Activated T-cell treated with anti-CD3 and anti-CD28 coated beads, Interleukin-2, amount 50 U/mL, for 72 hours (primary cell): ENCODE data around the gene FKBP8. TPM values are rescaled to one million over a fixed set of nuclear protein-coding genes. Genes with fewer than 3 reads are reported as not detected.
A peak's percentile ranks its signal among the peaks of the same experiment; 100 is the strongest.
"Not testable (repeated sequence)": the region's sequence is repeated elsewhere in the genome, so short reads cannot be mapped to it uniquely, and the experiment has no call there.

ENCODE experiments used
- ATAC-seq, 2 donors: fragments of 150-1000 bp; cut with Tn5 transposase; replicated peaks in 1 of 2; 2 replicates each; pipeline ENCODE4 v1.10.0; 2021; ENCODE audit warnings: moderate library complexity in 2 of 2, mild to moderate bottlenecking in 1 of 2
- DNase-seq, 2 donors: peaks; one replicate each; pipeline ENCODE4 v3.0.0; 2021 to 2022; ENCODE audit warnings: mixed read lengths in 1 of 2
- H3K27ac Mint-ChIP-seq: one replicate; pipeline ENCODE4 v1.8.0; 2022; ENCODE audit warnings: mild to moderate bottlenecking, moderate library complexity, mixed read lengths
- H3K27me3 Mint-ChIP-seq: one replicate; pipeline ENCODE4 v1.8.0; 2022; ENCODE audit warnings: low read depth, mixed read lengths
- H3K36me3 Mint-ChIP-seq, 2 donors: one replicate each; pipeline ENCODE4 v1.8.0; 2022; ENCODE audit warnings: mixed read lengths in 2 of 2, mild to moderate bottlenecking in 1 of 2; ENCODE audit not compliant: insufficient read depth in 2 of 2
- H3K4me1 Mint-ChIP-seq: one replicate; pipeline ENCODE4 v1.8.0; 2022; ENCODE audit warnings: low read depth, mixed read lengths
- H3K4me3 Mint-ChIP-seq, 2 donors: one replicate each; pipeline ENCODE4 v1.8.0; 2022; ENCODE audit warnings: mild to moderate bottlenecking in 2 of 2, mixed read lengths in 2 of 2, moderate library complexity in 2 of 2
- H3K9me3 Mint-ChIP-seq, 2 donors: one replicate each; pipeline ENCODE4 v1.8.0; 2022; ENCODE audit warnings: mixed read lengths in 2 of 2
- total RNA-seq, 2 donors: library from RNA; stranded (reverse); gene quantifications; one replicate each; pipeline ENCODE4 v1.2.3, GENCODE V29; 2022

The FKBP8 gene
- total RNA-seq, result 100 to 1,000 TPM; 223 to 239 TPM

- H3K27me3 Mint-ChIP-seq, result no peaks in the 10 kb centered on the region
- peak within 1 kb of the TSS; percentile 91 to 96 for H3K4me3 Mint-ChIP-seq
- no peaks in the 10 kb centered on the region for H3K9me3 Mint-ChIP-seq
- DNase-seq (peak; percentile 96 to 97), ATAC-seq (peak; percentile 94 to 96)
- peaks cover 0 to 8% of the 10 kb centered on the region in 2 donors for H3K36me3 Mint-ChIP-seq
- H3K4me1 Mint-ChIP-seq, result peaks cover 34% of the 10 kb centered on the region
- H3K27ac Mint-ChIP-seq, result peak within 1 kb of the TSS; percentile 95
Measured at GRCh38 chr19:18542941-18543813, at the start of gene FKBP8. Gene FKBP8 (minus strand): TSS chr19:18543573. CDS start chr19:18541970, 1,603 bp downstream.

GRCh38 chr19:18592732-18593131 is 49.4 kb upstream of the FKBP8 start:
- H3K4me3 Mint-ChIP-seq, H3K27me3 Mint-ChIP-seq, H3K36me3 Mint-ChIP-seq, H3K9me3 Mint-ChIP-seq, DNase-seq, H3K27ac Mint-ChIP-seq, ATAC-seq: not testable (repeated sequence)
- H3K4me1 Mint-ChIP-seq, result peaks cover 47% of the 10 kb centered on the region

- no peak overlapping the region for H3K27ac Mint-ChIP-seq
- no peaks in the 10 kb centered on the region for H3K9me3 Mint-ChIP-seq
- H3K4me1 Mint-ChIP-seq, result peaks cover 52% of the 10 kb centered on the region
- DNase-seq (no peak), ATAC-seq (no peak)
- peaks cover 5% of the 10 kb centered on the region for H3K27me3 Mint-ChIP-seq
- H3K4me3 Mint-ChIP-seq, result no peak overlapping the region
- peaks cover 0 to 2% of the 10 kb centered on the region in 2 donors for H3K36me3 Mint-ChIP-seq
Measured at GRCh38 chr19:18591735-18592385, 48.5 kb upstream of the FKBP8 start.

- peaks cover 3% of the 10 kb centered on the region for H3K27me3 Mint-ChIP-seq
- peak overlapping the region; percentile 31 for H3K27ac Mint-ChIP-seq
- ATAC-seq (no peak), DNase-seq (peak in 1 of 2 donors; percentile 42)
- H3K4me3 Mint-ChIP-seq, result peak overlapping the region; percentile 88 to 90
- H3K36me3 Mint-ChIP-seq, result peaks cover 0 to 2% of the 10 kb centered on the region in 2 donors
- no peaks in the 10 kb centered on the region for H3K9me3 Mint-ChIP-seq
- peaks cover 53% of the 10 kb centered on the region for H3K4me1 Mint-ChIP-seq
Measured at GRCh38 chr19:18590273-18591272, 47.2 kb upstream of the FKBP8 start.

- Mint-ChIP-seq H3K27ac (peak overlapping the region; percentile 75), H3K4me1 (peaks cover 50% of the 10 kb centered on the region), H3K4me3 (peak overlapping the region; percentile 88 to 90), H3K27me3 (no peaks in the 10 kb centered on the region), H3K36me3 (peaks cover 0 to 2% of the 10 kb centered on the region in 2 donors), H3K9me3 (no peaks in the 10 kb centered on the region)
- ATAC-seq, result peak; percentile 67
- peak; percentile 82 to 84 for DNase-seq
Measured at GRCh38 chr19:18589380-18590272, 46.3 kb upstream of the FKBP8 start.

- Mint-ChIP-seq H3K36me3 (peaks cover 0 to 2% of the 10 kb centered on the region in 2 donors), H3K9me3 (no peaks in the 10 kb centered on the region), H3K27me3 (no peaks in the 10 kb centered on the region), H3K4me3 (peak within 1 kb of the TSS; percentile 88 to 90), H3K4me1 (peaks cover 53% of the 10 kb centered on the region), H3K27ac (peak within 1 kb of the TSS; percentile 75)
- DNase-seq, result peak; percentile 91
- peak; percentile 88 to 89 for ATAC-seq
Measured at GRCh38 chr19:18588611-18589379, 45.4 kb upstream of the FKBP8 start, which contains the start of gene REX1BD. Gene REX1BD (plus strand): TSS chr19:18588798. CDS start chr19:18588802, 4 bp downstream.

- peak overlapping the region; percentile 88 to 90 for H3K4me3 Mint-ChIP-seq
- peaks cover 0 to 2% of the 10 kb centered on the region in 2 donors for H3K36me3 Mint-ChIP-seq
- no peaks in the 10 kb centered on the region for H3K27me3 Mint-ChIP-seq
- H3K9me3 Mint-ChIP-seq, result no peaks in the 10 kb centered on the region
- DNase-seq, result no peak
- ATAC-seq, result peak in 1 of 2 donors; percentile 10
- H3K27ac Mint-ChIP-seq, result peak overlapping the region; percentile 74
- peaks cover 46% of the 10 kb centered on the region for H3K4me1 Mint-ChIP-seq
Measured at GRCh38 chr19:18587962-18588610, 44.7 kb upstream of the FKBP8 start.

GRCh38 chr19:18587561-18587960 is 44.2 kb upstream of the FKBP8 start:
- peaks cover 46% of the 10 kb centered on the region for H3K4me1 Mint-ChIP-seq
- no peaks in the 10 kb centered on the region for H3K27me3 Mint-ChIP-seq
- ATAC-seq (no peak), DNase-seq (no peak)
- no peaks in the 10 kb centered on the region for H3K9me3 Mint-ChIP-seq
- H3K27ac Mint-ChIP-seq, result peak overlapping the region; percentile 74
- peak overlapping the region; percentile 88 to 90 for H3K4me3 Mint-ChIP-seq
- peaks cover 0 to 2% of the 10 kb centered on the region in 2 donors for H3K36me3 Mint-ChIP-seq

- no peak overlapping the region for H3K4me3 Mint-ChIP-seq
Measured at GRCh38 chr19:18586306-18586705, 42.9 kb upstream of the FKBP8 start.

GRCh38 chr19:18580311-18580710 is 36.9 kb upstream of the FKBP8 start:
- Mint-ChIP-seq H3K4me1 (peaks cover 6% of the 10 kb centered on the region), H3K4me3 (no peak overlapping the region), H3K27ac (no peak overlapping the region), H3K9me3 (no peaks in the 10 kb centered on the region), H3K27me3 (no peaks in the 10 kb centered on the region), H3K36me3 (peaks cover 2 to 10% of the 10 kb centered on the region in 2 donors)
- DNase-seq (no peak), ATAC-seq (peak in 1 of 2 donors; percentile 14)

More at GRCh38 chr19:18586306-18586705, 42.9 kb upstream of the FKBP8 start:
- DNase-seq, result no peak
- no peak for ATAC-seq
- Mint-ChIP-seq H3K9me3 (no peaks in the 10 kb centered on the region), H3K4me1 (peaks cover 46% of the 10 kb centered on the region), H3K27ac (no peak overlapping the region), H3K36me3 (no peaks in the 10 kb centered on the region), H3K27me3 (no peaks in the 10 kb centered on the region)
